H9 (cell line): ENCODE results near the gene EIF3B. TPM values are rescaled to one million over a fixed set of nuclear protein-coding genes. Genes with fewer than 3 reads are reported as not detected.

ENCODE experiments used
- DNase-seq: peaks from one replicate; pipeline ENCODE4 v3.0.0-alpha.2; 2017
- H2AFZ ChIP-seq: one replicate; pipeline ENCODE4 v1.6.1; 2013; ENCODE audit warnings: mild to moderate bottlenecking, low read length, control low read depth, moderate library complexity
- H2AK5ac ChIP-seq: 2 replicates; pipeline ENCODE4 v1.6.1; 2013; ENCODE audit warnings: low read length, control low read depth, mixed read lengths; ENCODE audit not compliant: insufficient read length
- H2BK120ac ChIP-seq: one replicate; pipeline ENCODE4 v1.6.1; 2013; ENCODE audit warnings: low read depth, mild to moderate bottlenecking, low read length, control low read depth, inconsistent platforms; ENCODE audit not compliant: poor library complexity, severe bottlenecking
- H2BK12ac ChIP-seq: 2 replicates; pipeline ENCODE4 v1.6.1; 2013; ENCODE audit warnings: low read length, control low read depth, mixed read lengths, low read depth; ENCODE audit not compliant: insufficient read length
- H2BK15ac ChIP-seq: 2 replicates; pipeline ENCODE4 v1.6.1; 2013; ENCODE audit warnings: low read depth, low read length, control low read depth
- H2BK20ac ChIP-seq: one replicate; pipeline ENCODE4 v1.6.1; 2013; ENCODE audit warnings: low read depth, mild to moderate bottlenecking, low read length, control low read depth, inconsistent platforms; ENCODE audit not compliant: poor library complexity, severe bottlenecking
- H2BK5ac ChIP-seq: 2 replicates; pipeline ENCODE4 v1.6.1; 2013; ENCODE audit warnings: low read length, control low read depth, mixed read lengths; ENCODE audit not compliant: insufficient read length
- H3K14ac ChIP-seq: 2 replicates; pipeline ENCODE4 v1.6.1; 2013; ENCODE audit warnings: low read length, control low read depth; ENCODE audit not compliant: insufficient read depth
- H3K18ac ChIP-seq: 2 replicates; pipeline ENCODE4 v1.6.1; 2013; ENCODE audit warnings: low read depth, mild to moderate bottlenecking, mixed read lengths, low read length, control low read depth; ENCODE audit not compliant: insufficient read length
- H3K23ac ChIP-seq: 2 replicates; pipeline ENCODE4 v1.6.1; 2013; ENCODE audit warnings: low read length, control low read depth, mixed read lengths, low read depth; ENCODE audit not compliant: insufficient read length
- H3K23me2 ChIP-seq: 2 replicates; pipeline ENCODE4 v1.6.1; 2013; ENCODE audit warnings: low read depth, mild to moderate bottlenecking, mixed read lengths, low read length, control low read depth; ENCODE audit not compliant: insufficient read length, poor library complexity, severe bottlenecking
- H3K27ac ChIP-seq: 2 replicates; pipeline ENCODE4 v1.5.1; 2013; ENCODE audit warnings: low read length, control low read depth, mixed read lengths, low read depth; ENCODE audit not compliant: insufficient read length
- H3K27me3 ChIP-seq: 2 replicates; pipeline ENCODE4 v1.6.1; 2013; ENCODE audit warnings: low read length, control low read depth, inconsistent platforms; ENCODE audit not compliant: insufficient read depth
- H3K4ac ChIP-seq: 2 replicates; pipeline ENCODE4 v1.6.1; 2013; ENCODE audit warnings: low read depth, mild to moderate bottlenecking, control low read depth, inconsistent platforms, low read length, moderate library complexity
- H3K4me1 ChIP-seq: 2 replicates; pipeline ENCODE4 v1.6.1; 2013; ENCODE audit warnings: low read length, control low read depth, inconsistent platforms; ENCODE audit not compliant: insufficient read depth
- H3K4me2 ChIP-seq: 2 replicates; pipeline ENCODE4 v1.6.1; 2013; ENCODE audit warnings: low read length, control low read depth, mixed read lengths; ENCODE audit not compliant: insufficient read length, insufficient read depth
- H3K56ac ChIP-seq: 2 replicates; pipeline ENCODE4 v1.6.1; 2013; ENCODE audit warnings: low read depth, mild to moderate bottlenecking, mixed read lengths, low read length, control low read depth; ENCODE audit not compliant: insufficient read length
- H3K79me1 ChIP-seq: 2 replicates; pipeline ENCODE4 v1.6.1; 2013; ENCODE audit warnings: low read depth, mild to moderate bottlenecking, moderate library complexity, low read length, control low read depth, inconsistent platforms; ENCODE audit not compliant: insufficient read depth, poor library complexity, severe bottlenecking
- H3K79me2 ChIP-seq: 2 replicates; pipeline ENCODE4 v1.6.1; 2013; ENCODE audit warnings: low read length, control low read depth, inconsistent platforms; ENCODE audit not compliant: insufficient read depth
- H3K9ac ChIP-seq: 2 replicates; pipeline ENCODE4 v1.6.1; 2013; ENCODE audit warnings: low read length, control low read depth, mixed read lengths; ENCODE audit not compliant: insufficient read length; ENCODE audit errors: extremely low read depth
- H3K9me3 ChIP-seq: one replicate; pipeline ENCODE4 v1.6.1; 2013; ENCODE audit warnings: low read depth, low read length, inconsistent platforms; ENCODE audit not compliant: control insufficient read depth
- H3T11ph ChIP-seq: one replicate; pipeline ENCODE4 v1.6.1; 2013; ENCODE audit warnings: mild to moderate bottlenecking, low read length, control low read depth, inconsistent platforms
- H4K20me1 ChIP-seq: one replicate; pipeline ENCODE4 v1.6.1; 2013; ENCODE audit not compliant: control insufficient read depth, insufficient read length, insufficient read depth
- H4K5ac ChIP-seq: 2 replicates; pipeline ENCODE4 v1.6.1; 2013; ENCODE audit warnings: low read depth, mild to moderate bottlenecking, mixed read lengths, low read length, control low read depth; ENCODE audit not compliant: insufficient read length
- H4K8ac ChIP-seq: replicated peaks from 2 replicates; pipeline ENCODE4 v1.6.1; 2013; ENCODE audit warnings: low read length, control low read depth, mixed read lengths, low read depth; ENCODE audit not compliant: insufficient read length
- H4K91ac ChIP-seq: 2 replicates; pipeline ENCODE4 v1.6.1; 2013; ENCODE audit warnings: low read depth, mild to moderate bottlenecking, moderate library complexity, mixed read lengths, low read length, control low read depth; ENCODE audit not compliant: insufficient read length
- H3K27ac Mint-ChIP-seq, 3 experiments: 2 replicates in 2 of 3; 3 replicates in 1 of 3; pipeline ENCODE4 v1.8.0; 2020 to 2021; ENCODE audit warnings: mixed read lengths in 3 of 3, mild to moderate bottlenecking in 1 of 3, moderate library complexity in 1 of 3
- H3K27me3 Mint-ChIP-seq: 2 replicates; pipeline ENCODE4 v1.8.0; 2021; ENCODE audit warnings: low read depth, mild to moderate bottlenecking, moderate library complexity, mixed read lengths
- H3K36me3 Mint-ChIP-seq, 3 experiments: 2 replicates in 2 of 3; 3 replicates in 1 of 3; pipeline ENCODE4 v1.8.0; 2020 to 2021; ENCODE audit warnings: low read depth in 3 of 3, mixed read lengths in 3 of 3; ENCODE audit not compliant: insufficient read depth in 1 of 3
- H3K4me1 Mint-ChIP-seq, 2 experiments: 2 replicates each; pipeline ENCODE4 v1.8.0; 2020; ENCODE audit warnings: mixed read lengths in 2 of 2
- H3K4me3 Mint-ChIP-seq, 2 experiments: 2 replicates in 1 of 2; 3 replicates in 1 of 2; pipeline ENCODE4 v1.8.0; 2020 to 2021; ENCODE audit warnings: mild to moderate bottlenecking in 2 of 2, mixed read lengths in 2 of 2, moderate library complexity in 1 of 2
- H3K9me3 Mint-ChIP-seq, 2 experiments: 2 replicates in 1 of 2; 3 replicates in 1 of 2; pipeline ENCODE4 v1.8.0; 2020; ENCODE audit warnings: mild to moderate bottlenecking in 2 of 2, mixed read lengths in 2 of 2, moderate library complexity in 1 of 2
- WGBS: extraction: QIAGEN DNeasy Blood & Tissue Kit; methylation state at CpG from one replicate; pipeline ENCODE4 v1.1.7; 2013; ENCODE audit warnings: missing lambda C conversion rate, low lambda C conversion rate, mixed read lengths; ENCODE audit not compliant: insufficient read length; ENCODE audit errors: extremely low coverage; 5-methylcytosine and 5-hydroxymethylcytosine counted together
- total RNA-seq: library from RNA; stranded (reverse); gene quantifications from 2 replicates; pipeline ENCODE4 v1.2.1, GENCODE V29; 2021
- TF ChIP-seq, protein P1 (sequence below): fragments of 200-600 bp; sonication (generic); conservative IDR thresholded peaks from 3 replicates; pipeline ENCODE4 v1.8.0; 2021; ENCODE audit warnings: antibody characterized with exemption, mild to moderate bottlenecking

Gene EIF3B
- total RNA-seq, 1 experiment from 2014 or later, result 337 TPM

DNA sequence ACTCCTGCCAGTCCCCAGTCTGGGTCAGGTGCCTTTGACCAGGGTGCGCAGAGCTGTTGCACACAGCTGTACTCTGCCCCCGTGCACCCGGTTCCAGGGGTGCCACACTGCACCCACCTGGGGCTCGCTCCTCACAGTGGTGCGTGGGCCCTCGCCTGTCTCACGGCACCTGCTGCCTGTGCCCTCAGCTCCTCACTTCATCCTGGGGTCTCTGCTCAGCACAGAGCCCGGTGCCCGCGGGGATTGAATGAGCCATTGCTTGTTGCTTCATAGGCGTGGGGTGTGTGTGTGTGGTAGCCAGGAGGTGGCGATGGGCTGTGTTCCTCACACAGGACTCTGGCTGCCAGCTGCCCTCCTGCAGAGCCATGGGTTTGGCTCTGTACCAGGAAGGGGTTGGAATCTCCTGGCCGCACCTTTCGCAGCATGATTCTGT is 18.5 kb downstream of the EIF3B start:
- Histone ChIP-seq H3K79me2 (peaks cover 3% of the 10 kb centered on the region; the same call in 1 of the 2 replicates), H3K23me2 (no peaks in the 10 kb centered on the region), H2AFZ (no peak overlapping the region), H4K8ac (no peak overlapping the region), H3K14ac (no peak overlapping the region), H3K4me2 (no peak overlapping the region), H3K27ac (no peak overlapping the region), H2BK12ac (no peak overlapping the region), H3K18ac (no peak overlapping the region), H2BK120ac (no peak overlapping the region), H3K9me3 (no peaks in the 10 kb centered on the region), H2BK5ac (no peak overlapping the region), H3K23ac (no peak overlapping the region), H3T11ph (no peak overlapping the region), H3K4ac (no peak overlapping the region), H3K4me1 (no peaks in the 10 kb centered on the region), H2BK20ac (no peak overlapping the region), H2BK15ac (no peak overlapping the region), H4K5ac (no peak overlapping the region), H2AK5ac (no peak overlapping the region), H3K27me3 (no peaks in the 10 kb centered on the region), H3K56ac (no peak overlapping the region), H3K9ac (no peak overlapping the region), H4K91ac (no peak overlapping the region), H4K20me1 (no peaks in the 10 kb centered on the region), H3K79me1 (peaks cover 19% of the 10 kb centered on the region)
- Mint-ChIP-seq H3K27ac (no peak overlapping the region), H3K36me3 (peaks cover 77 to 96% (median 96%) of the 10 kb centered on the region in 3 experiments), H3K27me3 (no peaks in the 10 kb centered on the region; the same call in 1 of the 2 replicates), H3K4me3 (no peak overlapping the region), H3K4me1 (no peaks in the 10 kb centered on the region), H3K9me3 (no peaks in the 10 kb centered on the region; a peak in 2 of 5 replicates)
- TF ChIP-seq, protein P1, sequence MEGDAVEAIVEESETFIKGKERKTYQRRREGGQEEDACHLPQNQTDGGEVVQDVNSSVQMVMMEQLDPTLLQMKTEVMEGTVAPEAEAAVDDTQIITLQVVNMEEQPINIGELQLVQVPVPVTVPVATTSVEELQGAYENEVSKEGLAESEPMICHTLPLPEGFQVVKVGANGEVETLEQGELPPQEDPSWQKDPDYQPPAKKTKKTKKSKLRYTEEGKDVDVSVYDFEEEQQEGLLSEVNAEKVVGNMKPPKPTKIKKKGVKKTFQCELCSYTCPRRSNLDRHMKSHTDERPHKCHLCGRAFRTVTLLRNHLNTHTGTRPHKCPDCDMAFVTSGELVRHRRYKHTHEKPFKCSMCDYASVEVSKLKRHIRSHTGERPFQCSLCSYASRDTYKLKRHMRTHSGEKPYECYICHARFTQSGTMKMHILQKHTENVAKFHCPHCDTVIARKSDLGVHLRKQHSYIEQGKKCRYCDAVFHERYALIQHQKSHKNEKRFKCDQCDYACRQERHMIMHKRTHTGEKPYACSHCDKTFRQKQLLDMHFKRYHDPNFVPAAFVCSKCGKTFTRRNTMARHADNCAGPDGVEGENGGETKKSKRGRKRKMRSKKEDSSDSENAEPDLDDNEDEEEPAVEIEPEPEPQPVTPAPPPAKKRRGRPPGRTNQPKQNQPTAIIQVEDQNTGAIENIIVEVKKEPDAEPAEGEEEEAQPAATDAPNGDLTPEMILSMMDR, result no peak
- WGBS, result no CpG with 5 or more reads among the region's 14 CpGs
- no peak for DNase-seq
